Fibroblast of the aortic adventitia (primary cell): ENCODE data around the gene KAZALD1. TPM values are rescaled to one million over a fixed set of nuclear protein-coding genes. Genes with fewer than 3 reads are reported as not detected.

ENCODE experiments used
- DNase-seq: peaks from one replicate; pipeline ENCODE4 v3.0.0-alpha.2; 2010; ENCODE audit warnings: low read depth
- H3K4me3 ChIP-seq: 2 replicates; pipeline ENCODE4 v1.5.1; 2011; ENCODE audit warnings: low read depth, mild to moderate bottlenecking, control low read depth, low read length, moderate library complexity
- total RNA-seq: library from RNA; depleted of rRNA; stranded (reverse); fragments of >200 nt; gene quantifications from 2 replicates; pipeline ENCODE4 v1.2.3, GENCODE V29; 2012; ENCODE audit warnings: low replicate concordance
- TF ChIP-seq, protein P1 (sequence below): IDR thresholded peaks from 2 replicates; pipeline ENCODE4 v1.5.1; 2011; ENCODE audit warnings: mild to moderate bottlenecking, low read length, control low read depth, inconsistent platforms; ENCODE audit not compliant: insufficient read depth

Gene KAZALD1
- total RNA-seq, 1 donor, result 62.4 TPM

DNA sequence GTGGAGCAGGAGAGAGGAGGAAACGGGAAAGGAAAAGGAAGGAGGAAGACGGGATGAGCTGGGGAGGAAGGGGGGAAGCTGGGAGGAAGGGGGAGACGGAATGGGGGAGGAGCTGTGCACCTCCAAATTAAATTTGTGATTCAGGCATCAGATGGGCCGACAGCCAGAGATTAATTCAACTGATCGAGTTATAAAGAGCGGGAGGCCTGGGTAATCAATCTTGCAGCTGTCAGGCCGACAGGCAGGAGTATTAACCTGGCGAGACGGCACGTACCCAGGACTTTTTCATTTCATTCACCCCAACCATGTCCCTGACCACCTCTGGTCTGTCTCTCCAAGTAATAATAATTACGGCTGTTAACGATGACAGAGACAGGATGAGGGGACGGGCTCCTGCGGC, 26.2 kb downstream of the KAZALD1 start:
- H3K4me3 ChIP-seq, result no peak overlapping the region
- TF ChIP-seq, protein P1, sequence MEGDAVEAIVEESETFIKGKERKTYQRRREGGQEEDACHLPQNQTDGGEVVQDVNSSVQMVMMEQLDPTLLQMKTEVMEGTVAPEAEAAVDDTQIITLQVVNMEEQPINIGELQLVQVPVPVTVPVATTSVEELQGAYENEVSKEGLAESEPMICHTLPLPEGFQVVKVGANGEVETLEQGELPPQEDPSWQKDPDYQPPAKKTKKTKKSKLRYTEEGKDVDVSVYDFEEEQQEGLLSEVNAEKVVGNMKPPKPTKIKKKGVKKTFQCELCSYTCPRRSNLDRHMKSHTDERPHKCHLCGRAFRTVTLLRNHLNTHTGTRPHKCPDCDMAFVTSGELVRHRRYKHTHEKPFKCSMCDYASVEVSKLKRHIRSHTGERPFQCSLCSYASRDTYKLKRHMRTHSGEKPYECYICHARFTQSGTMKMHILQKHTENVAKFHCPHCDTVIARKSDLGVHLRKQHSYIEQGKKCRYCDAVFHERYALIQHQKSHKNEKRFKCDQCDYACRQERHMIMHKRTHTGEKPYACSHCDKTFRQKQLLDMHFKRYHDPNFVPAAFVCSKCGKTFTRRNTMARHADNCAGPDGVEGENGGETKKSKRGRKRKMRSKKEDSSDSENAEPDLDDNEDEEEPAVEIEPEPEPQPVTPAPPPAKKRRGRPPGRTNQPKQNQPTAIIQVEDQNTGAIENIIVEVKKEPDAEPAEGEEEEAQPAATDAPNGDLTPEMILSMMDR, result no peak
- DNase-seq, result no peak

DNA sequence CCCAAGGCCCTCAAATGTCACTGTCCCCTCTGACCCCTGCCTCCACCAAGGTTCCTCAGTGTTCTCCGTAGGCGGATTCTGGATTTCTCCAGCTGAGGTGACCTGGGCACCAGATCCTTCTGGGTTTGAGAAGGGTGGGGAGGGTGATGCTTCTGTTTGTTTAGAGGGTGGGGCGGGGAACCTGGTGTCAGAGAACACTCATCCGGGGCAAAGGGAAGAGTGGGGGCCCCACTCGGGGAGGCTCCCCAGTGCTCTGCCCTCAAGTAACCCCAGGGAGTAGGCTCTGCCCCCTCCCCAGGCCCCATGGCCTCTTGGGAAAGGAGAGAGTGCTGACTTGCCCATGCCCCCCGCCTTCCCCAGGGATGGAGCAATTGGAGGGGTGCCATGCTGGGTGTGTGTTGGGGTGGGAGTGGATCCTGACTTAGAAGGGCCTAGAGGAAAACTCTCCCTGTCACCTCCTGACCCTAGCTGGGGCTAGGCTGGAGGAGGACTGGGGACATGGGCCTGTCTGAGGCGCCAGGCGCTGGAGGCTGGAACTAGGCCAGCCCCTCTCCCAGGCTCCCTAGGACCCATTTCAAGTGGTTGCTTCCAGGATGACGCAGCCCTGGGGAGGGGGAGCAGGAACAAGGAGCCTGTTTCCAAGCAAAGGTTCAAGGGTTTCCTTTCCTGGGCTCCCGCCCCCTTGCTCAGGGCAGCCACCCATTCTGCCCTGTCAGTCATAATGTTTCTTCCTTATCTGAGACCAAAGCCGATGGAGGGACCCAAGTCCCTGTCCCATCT, 27.9 kb downstream of the KAZALD1 start:
- TF ChIP-seq, protein P1, result no peak
- no peak overlapping the region for H3K4me3 ChIP-seq
- DNase-seq, result no peak

DNA sequence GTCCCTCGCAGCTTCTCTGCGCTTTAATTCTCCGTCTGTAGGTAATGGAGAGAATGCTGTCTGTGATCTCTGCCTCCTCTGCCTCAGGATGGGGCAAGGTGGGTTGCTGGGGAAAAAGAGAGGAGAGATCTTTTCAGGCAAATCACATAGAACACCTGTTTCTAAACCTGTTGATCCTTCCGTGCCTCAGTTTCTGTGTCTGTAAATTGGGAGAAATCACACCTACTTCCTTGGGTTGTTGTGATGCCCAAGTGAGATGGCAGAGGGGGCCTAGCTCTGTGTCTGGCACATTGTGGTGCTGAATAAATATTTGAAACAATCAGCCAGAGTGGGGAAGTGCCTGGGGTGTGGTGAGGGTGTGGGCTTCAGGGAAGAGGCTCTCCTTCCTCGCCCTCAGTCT, 28.8 kb downstream of the KAZALD1 start:
- TF ChIP-seq, protein P1, result no peak
- no peak overlapping the region for H3K4me3 ChIP-seq
- DNase-seq, result no peak

DNA sequence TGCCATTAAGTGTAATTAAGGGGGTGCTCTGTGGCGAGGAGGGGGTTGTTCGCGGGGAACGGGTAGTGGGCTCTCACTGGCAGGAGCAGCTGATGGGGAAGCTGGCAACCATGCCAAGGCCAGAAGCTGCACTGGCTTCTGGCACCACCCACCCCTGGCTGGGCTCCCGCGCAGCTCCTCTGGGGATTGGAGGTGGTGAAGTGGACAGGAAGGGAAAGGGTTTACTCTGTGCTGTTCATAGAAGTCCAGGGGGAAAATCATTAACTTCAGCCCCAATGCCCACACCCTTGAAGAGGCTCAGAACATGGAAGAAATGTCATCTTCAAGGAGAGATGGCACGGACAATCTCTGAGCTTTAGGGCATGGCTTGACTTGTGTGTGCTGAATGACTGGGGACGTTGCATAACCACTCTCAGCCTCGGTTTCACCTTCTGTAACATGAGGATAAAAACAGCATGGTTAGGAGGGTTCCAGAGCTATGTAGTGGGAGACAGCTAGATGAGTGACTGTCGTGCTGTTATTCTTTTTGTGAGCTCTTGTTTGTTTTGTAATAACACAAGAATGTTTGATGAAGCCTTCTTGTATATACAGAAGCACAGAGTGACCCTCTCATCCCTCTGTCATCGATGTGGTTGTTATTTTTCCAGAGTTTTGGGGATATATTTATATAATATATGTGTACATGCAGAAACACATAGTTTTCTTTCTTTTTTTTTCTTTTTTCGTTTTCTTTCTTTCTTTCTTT, 29.9 kb downstream of the KAZALD1 start:
- TF ChIP-seq, protein P1, result no peak
- no peak for DNase-seq
- H3K4me3 ChIP-seq, result no peak overlapping the region

DNA sequence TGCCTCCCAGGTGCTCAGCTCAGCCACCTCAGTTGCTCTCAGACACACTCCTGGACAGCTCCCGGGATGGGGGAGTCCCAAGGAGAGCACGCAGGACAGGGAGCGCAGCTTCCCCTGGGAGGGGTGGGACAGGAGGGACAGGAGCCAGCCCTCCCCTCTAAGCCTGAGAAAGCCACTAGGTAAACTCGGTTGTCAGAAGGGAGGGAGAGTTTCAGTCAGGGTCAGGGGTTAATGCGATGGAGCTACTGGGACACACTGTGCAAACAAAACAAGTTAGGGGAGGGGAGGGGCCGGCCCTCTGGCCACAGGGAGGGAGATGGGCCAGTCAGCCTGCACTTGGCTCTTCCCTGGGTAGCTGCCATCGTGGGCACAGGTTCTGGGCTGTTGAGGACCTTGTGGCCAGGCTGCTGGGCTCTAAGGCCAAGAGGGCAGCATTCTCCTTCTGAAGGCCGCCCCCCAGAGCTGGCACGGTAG, 31.1 kb downstream of the KAZALD1 start:
- no peak overlapping the region for H3K4me3 ChIP-seq
- TF ChIP-seq, protein P1, result no peak
- no peak for DNase-seq

DNA sequence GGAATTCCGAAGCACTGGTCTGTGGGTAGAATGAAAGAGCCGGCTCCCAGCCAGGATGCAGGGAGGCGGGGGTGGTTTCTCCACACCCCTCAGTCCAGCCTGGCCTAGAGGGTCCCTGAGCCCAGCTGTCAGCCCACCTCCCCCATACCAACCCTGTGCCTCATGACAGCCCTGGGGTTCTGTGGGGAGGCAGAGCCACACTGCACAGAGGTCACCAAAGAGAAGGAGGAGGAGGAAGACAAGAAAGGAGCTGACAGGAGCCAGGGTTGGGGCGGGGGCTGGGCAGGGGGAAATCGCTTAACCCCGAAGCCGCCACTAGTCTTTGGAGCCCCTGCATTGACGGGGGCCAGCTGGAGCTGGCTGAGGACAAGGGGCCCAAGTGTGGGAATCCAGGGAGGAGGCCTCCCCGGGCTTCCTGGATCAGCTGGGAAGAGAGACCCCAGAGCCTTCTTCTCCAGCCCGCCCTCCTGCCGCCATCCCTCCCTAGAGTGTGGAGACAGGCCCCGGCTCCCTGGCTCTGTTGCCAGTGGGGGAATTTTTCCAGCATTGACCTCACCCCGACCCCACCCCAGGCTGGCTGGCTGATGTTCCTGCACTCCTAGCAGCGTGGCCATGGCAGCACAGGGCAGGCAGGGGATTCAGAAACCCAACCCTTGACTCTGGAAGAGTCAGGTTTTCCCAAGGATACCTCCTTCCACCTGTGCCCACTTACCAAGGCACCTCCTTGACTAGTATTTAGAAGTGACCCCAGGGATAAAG, 32.5 kb downstream of the KAZALD1 start:
- H3K4me3 ChIP-seq, result no peak overlapping the region
- no peak for DNase-seq
- TF ChIP-seq, protein P1, result no peak
